ENCODE measurements around the gene SMYD5.

The SMYD5 gene

GRCh38 chr2:73243884-73244570 lies 30.0 kb downstream of the SMYD5 start:
- DNase-seq: no peak

GRCh38 chr2:73244580-73244979 lies 30.5 kb downstream of the SMYD5 start:
- DNase-seq: no peak

GRCh38 chr2:73246850-73247249 lies 32.8 kb downstream of the SMYD5 start:
- DNase-seq: no peak

GRCh38 chr2:73249636-73250035 lies 35.6 kb downstream of the SMYD5 start:
- no peak for DNase-seq

GRCh38 chr2:73250872-73251846 lies 37.1 kb downstream of the SMYD5 start:
- DNase-seq: no peak

GRCh38 chr2:73252238-73253027 lies 38.4 kb downstream of the SMYD5 start:
- DNase-seq: no peak

GRCh38 chr2:73253400-73253799 lies 39.4 kb downstream of the SMYD5 start:
- no peak for DNase-seq

GRCh38 chr2:73253901-73254300 lies 39.9 kb downstream of the SMYD5 start:
- no peak for DNase-seq

GRCh38 chr2:73254343-73255006 lies 40.4 kb downstream of the SMYD5 start:
- no peak for DNase-seq

GRCh38 chr2:73255007-73255644 lies 41.1 kb downstream of the SMYD5 start:
- no peak for DNase-seq

- DNase-seq: no peak
Observed at GRCh38 chr2:73255907-73256617, 42.0 kb downstream of the SMYD5 start.

- DNase-seq: no peak
Observed at GRCh38 chr2:73256618-73256922, 42.5 kb downstream of the SMYD5 start.

- no peak for DNase-seq
Observed at GRCh38 chr2:73257021-73257420, 43.0 kb downstream of the SMYD5 start.

- DNase-seq: no peak
Observed at GRCh38 chr2:73257425-73258125, 43.5 kb downstream of the SMYD5 start.

- no peak for DNase-seq
Observed at GRCh38 chr2:73258186-73258912, 44.3 kb downstream of the SMYD5 start.

GRCh38 chr2:73258913-73259215 lies 44.8 kb downstream of the SMYD5 start:
- no peak for DNase-seq

- DNase-seq: no peak
Observed at GRCh38 chr2:73259276-73259675, 45.2 kb downstream of the SMYD5 start.

GRCh38 chr2:73259704-73260337 lies 45.8 kb downstream of the SMYD5 start:
- DNase-seq: no peak

GRCh38 chr2:73260338-73260984 lies 46.4 kb downstream of the SMYD5 start:
- no peak for DNase-seq
